ENCODE data around the gene NTNG2.

DNA sequence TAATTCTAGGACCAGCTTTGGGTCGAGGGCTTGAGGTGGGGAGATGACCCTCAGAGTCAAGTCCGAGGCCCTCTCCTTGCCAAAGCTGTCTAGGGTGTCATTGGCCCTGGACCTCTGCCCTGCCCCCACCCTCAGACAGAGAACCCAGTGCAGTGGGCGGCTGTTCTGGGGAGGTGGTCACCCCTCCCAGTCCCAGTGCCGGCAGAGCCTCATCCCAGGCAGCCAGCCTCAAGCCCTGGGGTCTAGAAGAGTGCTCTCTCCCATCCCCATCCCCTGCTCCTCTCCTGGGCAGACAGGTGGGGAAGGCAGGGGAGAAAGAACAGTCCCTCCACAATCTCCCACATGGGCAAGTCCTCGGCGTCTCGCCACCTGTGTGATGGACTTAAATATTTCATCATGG, 7.0 kb downstream of the NTNG2 start:
- TF ChIP-seq, protein P1, sequence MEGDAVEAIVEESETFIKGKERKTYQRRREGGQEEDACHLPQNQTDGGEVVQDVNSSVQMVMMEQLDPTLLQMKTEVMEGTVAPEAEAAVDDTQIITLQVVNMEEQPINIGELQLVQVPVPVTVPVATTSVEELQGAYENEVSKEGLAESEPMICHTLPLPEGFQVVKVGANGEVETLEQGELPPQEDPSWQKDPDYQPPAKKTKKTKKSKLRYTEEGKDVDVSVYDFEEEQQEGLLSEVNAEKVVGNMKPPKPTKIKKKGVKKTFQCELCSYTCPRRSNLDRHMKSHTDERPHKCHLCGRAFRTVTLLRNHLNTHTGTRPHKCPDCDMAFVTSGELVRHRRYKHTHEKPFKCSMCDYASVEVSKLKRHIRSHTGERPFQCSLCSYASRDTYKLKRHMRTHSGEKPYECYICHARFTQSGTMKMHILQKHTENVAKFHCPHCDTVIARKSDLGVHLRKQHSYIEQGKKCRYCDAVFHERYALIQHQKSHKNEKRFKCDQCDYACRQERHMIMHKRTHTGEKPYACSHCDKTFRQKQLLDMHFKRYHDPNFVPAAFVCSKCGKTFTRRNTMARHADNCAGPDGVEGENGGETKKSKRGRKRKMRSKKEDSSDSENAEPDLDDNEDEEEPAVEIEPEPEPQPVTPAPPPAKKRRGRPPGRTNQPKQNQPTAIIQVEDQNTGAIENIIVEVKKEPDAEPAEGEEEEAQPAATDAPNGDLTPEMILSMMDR (conservative IDR thresholded peaks at IDR 0.05; ENCODE audit: low read depth, low read length), result no peak
- no peak for TF ChIP-seq EZH2phosphoT487 (IDR thresholded peaks at IDR 0.05; ENCODE audit: borderline replicate concordance, low read length)
